Nephron progenitor cell (in vitro differentiated cells): ENCODE measurements around the gene LGALS3.

Source experiments
- DNase-seq: peaks from one replicate; pipeline ENCODE4 v3.0.0; 2021
- H3K27ac Mint-ChIP-seq: 2 replicates; pipeline ENCODE4 v1.8.0; 2021; ENCODE audit warnings: mild to moderate bottlenecking, moderate library complexity, mixed read lengths
- H3K27me3 Mint-ChIP-seq: 2 replicates; pipeline ENCODE4 v1.8.0; 2021; ENCODE audit warnings: mild to moderate bottlenecking, low read depth, mixed read lengths; ENCODE audit not compliant: poor library complexity
- H3K36me3 Mint-ChIP-seq: 2 replicates; pipeline ENCODE4 v1.8.0; 2021; ENCODE audit warnings: low read depth, mixed read lengths
- H3K4me1 Mint-ChIP-seq: 2 replicates; pipeline ENCODE4 v1.8.0; 2021; ENCODE audit warnings: mixed read lengths
- H3K4me3 Mint-ChIP-seq: 2 replicates; pipeline ENCODE4 v1.8.0; 2021; ENCODE audit warnings: mild to moderate bottlenecking, moderate library complexity, mixed read lengths
- H3K9me3 Mint-ChIP-seq: 2 replicates; pipeline ENCODE4 v1.8.0; 2021; ENCODE audit warnings: mild to moderate bottlenecking, moderate library complexity, mixed read lengths
- CTCF ChIP-seq: fragments of 200-600 bp; sonication (generic); IDR thresholded peaks from 2 replicates; pipeline ENCODE4 v1.5.0; 2021; ENCODE audit warnings: antibody characterized with exemption

Gene LGALS3

GRCh38 chr14:55138091-55138490 is 9.0 kb downstream of the LGALS3 start:
- Mint-ChIP-seq H3K36me3 (peaks cover 9% of the 10 kb centered on the region), H3K4me1 (no peaks in the 10 kb centered on the region), H3K27ac (no peak overlapping the region), H3K9me3 (no peaks in the 10 kb centered on the region), H3K4me3 (no peak overlapping the region), H3K27me3 (no peaks in the 10 kb centered on the region)
- TF ChIP-seq CTCF = peak; percentile 19
- no peak for DNase-seq

GRCh38 chr14:55139141-55139540 is 10.1 kb downstream of the LGALS3 start:
- H3K4me3 Mint-ChIP-seq = no peak overlapping the region
- no peaks in the 10 kb centered on the region for H3K4me1 Mint-ChIP-seq
- no peak for DNase-seq
- H3K36me3 Mint-ChIP-seq = peaks cover 15% of the 10 kb centered on the region
- H3K9me3 Mint-ChIP-seq = no peaks in the 10 kb centered on the region
- H3K27me3 Mint-ChIP-seq = no peaks in the 10 kb centered on the region
- TF ChIP-seq CTCF = no peak
- H3K27ac Mint-ChIP-seq = no peak overlapping the region

GRCh38 chr14:55139696-55140509 is 10.9 kb downstream of the LGALS3 start:
- Mint-ChIP-seq H3K9me3 (no peaks in the 10 kb centered on the region), H3K4me1 (no peaks in the 10 kb centered on the region), H3K27me3 (no peaks in the 10 kb centered on the region), H3K27ac (no peak overlapping the region), H3K36me3 (peaks cover 19% of the 10 kb centered on the region), H3K4me3 (no peak overlapping the region)
- TF ChIP-seq CTCF = no peak
- DNase-seq = no peak

GRCh38 chr14:55141825-55142224 is 12.8 kb downstream of the LGALS3 start:
- Mint-ChIP-seq H3K36me3 (peaks cover 38% of the 10 kb centered on the region), H3K27ac (no peak overlapping the region), H3K27me3 (no peaks in the 10 kb centered on the region), H3K4me1 (no peaks in the 10 kb centered on the region), H3K9me3 (no peaks in the 10 kb centered on the region), H3K4me3 (no peak overlapping the region)
- TF ChIP-seq CTCF = no peak
- DNase-seq = no peak

- Mint-ChIP-seq H3K27ac (no peak overlapping the region), H3K36me3 (peaks cover 44% of the 10 kb centered on the region), H3K27me3 (no peaks in the 10 kb centered on the region), H3K9me3 (no peaks in the 10 kb centered on the region), H3K4me1 (no peaks in the 10 kb centered on the region), H3K4me3 (no peak overlapping the region)
- DNase-seq = no peak
- TF ChIP-seq CTCF = no peak
These were observed 13.4 kb downstream of the LGALS3 start for GRCh38 chr14:55142466-55142865.

- Mint-ChIP-seq H3K9me3 (no peaks in the 10 kb centered on the region), H3K27ac (no peak overlapping the region), H3K4me1 (no peaks in the 10 kb centered on the region), H3K36me3 (peaks cover 66% of the 10 kb centered on the region), H3K27me3 (no peaks in the 10 kb centered on the region), H3K4me3 (no peak overlapping the region)
- no peak for TF ChIP-seq CTCF
- DNase-seq = no peak
These were observed 17.4 kb downstream of the LGALS3 start for GRCh38 chr14:55146425-55146824.
